Lower leg skin (tissue), 4 donors: ENCODE results near the gene SESN1. TPM values are rescaled to one million over a fixed set of nuclear protein-coding genes. Genes with fewer than 3 reads are reported as not detected.
"Not testable (repeated sequence)": the region's sequence is repeated elsewhere in the genome, so short reads cannot be mapped to it uniquely, and the experiment has no call there.

ENCODE experiments used
- DNase-seq, 2 donors: peaks; one replicate each; pipeline ENCODE4 v3.0.0-alpha.2; 2019; ENCODE audit warnings: low spot score in 2 of 2
- H3K4me3 ChIP-seq: fragments of 200-600 bp; sonication (generic); 2 replicates; pipeline ENCODE4 v1.5.1; 2017; ENCODE audit warnings: mild to moderate bottlenecking, low read depth; ENCODE audit not compliant: poor library complexity, severe bottlenecking
- CTCF ChIP-seq, 3 donors: fragments of 450-650 bp; IDR thresholded peaks; one replicate each; pipeline ENCODE4 v1.5.1; 2016; ENCODE audit warnings: antibody characterized with exemption in 3 of 3, mild to moderate bottlenecking in 3 of 3, moderate library complexity in 2 of 3
- POLR2A ChIP-seq, 2 donors: fragments of 450-650 bp; IDR thresholded peaks; one replicate each; pipeline ENCODE4 v1.6.1; 2016 to 2017; ENCODE audit warnings: antibody characterized with exemption in 2 of 2, mild to moderate bottlenecking in 1 of 2, moderate library complexity in 1 of 2
- WGBS, 2 donors: methylation state at CpG; one replicate each; pipeline ENCODE4 v1.1.5; 2018; 5-methylcytosine and 5-hydroxymethylcytosine counted together
- intact Hi-C: fragments of 100-400 bp; cut with DNase I; formaldehyde crosslinking; loops from one replicate; pipeline ENCODE4 v1.15.0; 2023; ENCODE audit warnings: low total_unique reads
- total RNA-seq, 4 donors: library from RNA; depleted of rRNA; stranded (reverse); fragments of >200 nt; gene quantifications; one replicate each; pipeline ENCODE4 v1.1.0, GENCODE V29; 2016

The SESN1 gene
- total RNA-seq, 4 donors from 2014 or later = 47.9 to 165 (median 110) TPM

- no peak for DNase-seq
- H3K4me3 ChIP-seq = no peak overlapping the region
- TF ChIP-seq CTCF (IDR thresholded peaks at IDR 0.05) = no peak
- intact Hi-C loops = no loop called here
These were observed 109.3 kb downstream of the SESN1 start for GRCh38 chr6:108985301-108985700.

- 71 to 82% methylated on average over 1 of the region's 1 CpG for WGBS, 2 donors
- DNase-seq = no peak
- no peak overlapping the region for H3K4me3 ChIP-seq
- TF ChIP-seq POLR2A (IDR thresholded peaks at IDR 0.05) (no peak), CTCF (IDR thresholded peaks at IDR 0.05) (no peak)
- intact Hi-C loops = no loop called here
These were observed 111.5 kb downstream of the SESN1 start for GRCh38 chr6:108983151-108983550.

GRCh38 chr6:108982154-108983113, 112.2 kb downstream of the SESN1 start:
- intact Hi-C loops = no loop called here
- DNase-seq = no peak
- TF ChIP-seq POLR2A (IDR thresholded peaks at IDR 0.05) = no peak
- no peak for TF ChIP-seq CTCF (IDR thresholded peaks at IDR 0.05)
- H3K4me3 ChIP-seq = no peak overlapping the region
- 96% methylated on average over 10 of the region's 10 CpGs for WGBS, 2 donors

GRCh38 chr6:108978638-108979037, 116.0 kb downstream of the SESN1 start:
- DNase-seq, intact Hi-C loops, H3K4me3 ChIP-seq: not testable (repeated sequence)
- 94 to 97% methylated on average over 1 of the region's 1 CpG for WGBS, 2 donors

GRCh38 chr6:108974201-108974600, 120.4 kb downstream of the SESN1 start:
- intact Hi-C loops = no loop called here
- TF ChIP-seq CTCF (IDR thresholded peaks at IDR 0.05) (no peak), POLR2A (IDR thresholded peaks at IDR 0.05) (no peak)
- DNase-seq = no peak
- WGBS, 2 donors = 92 to 96% methylated on average over 1 of the region's 1 CpG
- H3K4me3 ChIP-seq = no peak overlapping the region

- 85 to 86% methylated on average over 2 of the region's 2 CpGs for WGBS, 2 donors
- intact Hi-C loops = no loop called here
- TF ChIP-seq POLR2A (IDR thresholded peaks at IDR 0.05) (no peak), CTCF (IDR thresholded peaks at IDR 0.05) (no peak)
- DNase-seq = no peak
- H3K4me3 ChIP-seq = no peak overlapping the region
These were observed 124.9 kb downstream of the SESN1 start for GRCh38 chr6:108969776-108970175.
